Measurements from ENCODE around the gene KIF26B. TPM values are rescaled to one million over a fixed set of nuclear protein-coding genes. Genes with fewer than 3 reads are reported as not detected.
A peak's percentile ranks its signal among the peaks of the same experiment; 100 is the strongest.

Gene KIF26B
- total RNA-seq, 1 experiment from 2014 or later: 0.04 TPM

- H3K4me1 ChIP-seq (ENCODE audit: insufficient read depth, low read length): no peaks in the 10 kb centered on the region
- H3F3A ChIP-seq (ENCODE audit: low read length, unreplicated experiment): no peaks in the 10 kb centered on the region
- H4K20me1 ChIP-seq (ENCODE audit: low read length): no peaks in the 10 kb centered on the region
- no peaks in the 10 kb centered on the region for H3K79me2 ChIP-seq (ENCODE audit: low read length)
- no peaks in the 10 kb centered on the region for H3K9me2 ChIP-seq (replicated peaks; ENCODE audit: low read length)
- BruUV-seq (replicated peaks): no TSS peak
- ChIA-PET POLR2A (ENCODE audit: unreplicated experiment) (interaction anchor here (0.6 kb wide), 1 partner anchor 91 kb away, joined by 3 read pairs; no protein-coding TSS in a partner anchor), CTCF (no interaction called here)
- no peak overlapping the region for H3K9ac ChIP-seq (ENCODE audit: low read length)
- H3K27me3 ChIP-seq (ENCODE audit: low read length): peaks cover 55% of the 10 kb centered on the region
- intact Hi-C loops (cut with micrococcal nuclease): no loop called here
- no peak overlapping the region for H3K4me3 ChIP-seq (ENCODE audit: low read length)
- no peak overlapping the region for H2AFZ ChIP-seq (ENCODE audit: low read length)
- H3K27ac ChIP-seq (ENCODE audit: low read length): no peak overlapping the region
- DNase-seq (no peak), ATAC-seq (peak; percentile 29; the same call in 1 of the 2 replicates)
- H3K4me2 ChIP-seq (ENCODE audit: low read length): no peak overlapping the region
- H3K36me3 ChIP-seq (ENCODE audit: low read depth, low read length): no peaks in the 10 kb centered on the region
- no peaks in the 10 kb centered on the region for H3K9me3 ChIP-seq (ENCODE audit: low read length)
- TF ChIP-seq CTCF (conservative IDR thresholded peaks at IDR 0.05; ENCODE audit: low read depth, low read length) (no peak), EZH2phosphoT487 (IDR thresholded peaks at IDR 0.05; ENCODE audit: borderline replicate concordance, low read length) (no peak), EZH2 (IDR thresholded peaks at IDR 0.05; ENCODE audit: low read length, unreplicated experiment) (no peak)
These were observed 335.1 kb downstream of the KIF26B start for GRCh38 chr1:245489838-245490237.

GRCh38 chr1:245493029-245493428, 338.2 kb downstream of the KIF26B start:
- Histone ChIP-seq H3K4me2 (ENCODE audit: low read length) (no peak overlapping the region), H2AFZ (ENCODE audit: low read length) (no peak overlapping the region), H3F3A (ENCODE audit: low read length, unreplicated experiment) (no peaks in the 10 kb centered on the region), H4K20me1 (ENCODE audit: low read length) (no peaks in the 10 kb centered on the region), H3K9me3 (ENCODE audit: low read length) (no peaks in the 10 kb centered on the region), H3K4me3 (ENCODE audit: low read length) (no peak overlapping the region), H3K9me2 (replicated peaks; ENCODE audit: low read length) (no peaks in the 10 kb centered on the region), H3K9ac (ENCODE audit: low read length) (no peak overlapping the region), H3K79me2 (ENCODE audit: low read length) (no peaks in the 10 kb centered on the region), H3K4me1 (ENCODE audit: insufficient read depth, low read length) (no peaks in the 10 kb centered on the region), H3K36me3 (ENCODE audit: low read depth, low read length) (no peaks in the 10 kb centered on the region), H3K27me3 (ENCODE audit: low read length) (peaks cover 59% of the 10 kb centered on the region), H3K27ac (ENCODE audit: low read length) (no peak overlapping the region)
- DNase-seq (peak; percentile 59), ATAC-seq (no peak; the same call in 1 of the 2 replicates)
- TF ChIP-seq EZH2 (IDR thresholded peaks at IDR 0.05; ENCODE audit: low read length, unreplicated experiment) (no peak), CTCF (conservative IDR thresholded peaks at IDR 0.05; ENCODE audit: low read depth, low read length) (peak; percentile 52)
- CTCF ChIA-PET: no interaction called here
- BruUV-seq (replicated peaks): no TSS peak
- POLR2A ChIA-PET (ENCODE audit: unreplicated experiment): no interaction called here
- intact Hi-C loops (cut with micrococcal nuclease): no loop called here

GRCh38 chr1:245495681-245496080, 340.9 kb downstream of the KIF26B start:
- H3F3A ChIP-seq (ENCODE audit: low read length, unreplicated experiment): no peaks in the 10 kb centered on the region
- H3K27ac ChIP-seq (ENCODE audit: low read length): no peak overlapping the region
- no peaks in the 10 kb centered on the region for H3K9me3 ChIP-seq (ENCODE audit: low read length)
- BruUV-seq (replicated peaks): no TSS peak
- peaks cover 61% of the 10 kb centered on the region for H3K27me3 ChIP-seq (ENCODE audit: low read length)
- H4K20me1 ChIP-seq (ENCODE audit: low read length): no peaks in the 10 kb centered on the region
- ATAC-seq: no peak
- POLR2A ChIA-PET (ENCODE audit: unreplicated experiment): no interaction called here
- H3K9ac ChIP-seq (ENCODE audit: low read length): no peak overlapping the region
- no peaks in the 10 kb centered on the region for H3K9me2 ChIP-seq (replicated peaks; ENCODE audit: low read length)
- no peak overlapping the region for H3K4me3 ChIP-seq (ENCODE audit: low read length)
- H3K4me1 ChIP-seq (ENCODE audit: insufficient read depth, low read length): no peaks in the 10 kb centered on the region
- no peak for DNase-seq
- no peak overlapping the region for H3K4me2 ChIP-seq (ENCODE audit: low read length)
- no peak overlapping the region for H2AFZ ChIP-seq (ENCODE audit: low read length)
- intact Hi-C loops (cut with micrococcal nuclease): no loop called here
- CTCF ChIA-PET: no interaction called here
- H3K36me3 ChIP-seq (ENCODE audit: low read depth, low read length): no peaks in the 10 kb centered on the region
- no peaks in the 10 kb centered on the region for H3K79me2 ChIP-seq (ENCODE audit: low read length)
- no peak for TF ChIP-seq EZH2 (IDR thresholded peaks at IDR 0.05; ENCODE audit: low read length, unreplicated experiment)
- TF ChIP-seq CTCF (conservative IDR thresholded peaks at IDR 0.05; ENCODE audit: low read depth, low read length): no peak
- TF ChIP-seq EZH2phosphoT487 (IDR thresholded peaks at IDR 0.05; ENCODE audit: borderline replicate concordance, low read length): no peak
